HG03565 (cell line): ENCODE results near the gene ADGRA1.
"Not testable (repeated sequence)": the region's sequence is repeated elsewhere in the genome, so short reads cannot be mapped to it uniquely, and the experiment has no call there.

Source experiments
- ATAC-seq: cut with Tn5 transposase; IDR thresholded peaks from one replicate; pipeline ENCODE4 v1.9.1; 2021; ENCODE audit warnings: mild to moderate bottlenecking, moderate library complexity; ENCODE audit not compliant: unreplicated experiment

Gene ADGRA1

GRCh38 chr10:133175624-133176023 lies 87.9 kb downstream of the ADGRA1 start:
- not testable (repeated sequence) for ATAC-seq

- no peak for ATAC-seq
Observed at GRCh38 chr10:133176546-133176945, 88.8 kb downstream of the ADGRA1 start.

GRCh38 chr10:133177380-133178157 lies 89.8 kb downstream of the ADGRA1 start:
- no peak for ATAC-seq

- no peak for ATAC-seq
Observed at GRCh38 chr10:133178357-133179127, 90.8 kb downstream of the ADGRA1 start.

GRCh38 chr10:133179128-133179520 lies 91.4 kb downstream of the ADGRA1 start:
- ATAC-seq, result no peak

GRCh38 chr10:133179651-133180050 lies 91.9 kb downstream of the ADGRA1 start:
- ATAC-seq, result no peak

GRCh38 chr10:133180192-133180964 lies 92.7 kb downstream of the ADGRA1 start:
- no peak for ATAC-seq

GRCh38 chr10:133180965-133181639 lies 93.4 kb downstream of the ADGRA1 start:
- no peak for ATAC-seq
